MM.1S (cell line): ENCODE data around the gene KCNH2.

Experiments used
- DNase-seq: peaks from one replicate; pipeline ENCODE4 v3.0.0-alpha.2; 2015
- H2AFZ ChIP-seq: fragments of 300-600 bp; sonication (generic); 2 replicates; pipeline ENCODE4 v1.6.0; 2016; ENCODE audit warnings: antibody characterized with exemption, low read length
- H3F3A ChIP-seq: fragments of 300-600 bp; sonication (generic); 2 replicates; pipeline ENCODE4 v1.6.1; 2016; ENCODE audit warnings: mild to moderate bottlenecking, antibody characterized with exemption, low read length, moderate library complexity, mixed read lengths; ENCODE audit not compliant: insufficient read depth
- H3K27ac ChIP-seq: fragments of 300-600 bp; sonication (generic); 2 replicates; pipeline ENCODE4 v1.5.1; 2016; ENCODE audit warnings: mild to moderate bottlenecking, low read length
- H3K27me3 ChIP-seq: fragments of 300-600 bp; sonication (generic); replicated peaks from 2 replicates; pipeline ENCODE4 v1.6.0; 2016; ENCODE audit warnings: low read length; ENCODE audit not compliant: insufficient read depth
- H3K36me3 ChIP-seq: fragments of 300-600 bp; sonication (generic); replicated peaks from 2 replicates; pipeline ENCODE4 v1.6.1; 2016; ENCODE audit warnings: mild to moderate bottlenecking, low read length, mixed read lengths; ENCODE audit not compliant: insufficient read depth
- H3K4me1 ChIP-seq: fragments of 300-600 bp; sonication (generic); 2 replicates; pipeline ENCODE4 v1.6.1; 2016; ENCODE audit warnings: low read length, mixed read lengths
- H3K4me2 ChIP-seq: fragments of 300-600 bp; sonication (generic); 2 replicates; pipeline ENCODE4 v1.6.0; 2016; ENCODE audit warnings: low read depth, low read length
- H3K4me3 ChIP-seq: fragments of 300-600 bp; sonication (generic); 2 replicates; pipeline ENCODE4 v1.5.1; 2016; ENCODE audit warnings: low read length, mixed read lengths
- H3K79me2 ChIP-seq: fragments of 300-600 bp; sonication (generic); 2 replicates; pipeline ENCODE4 v1.6.1; 2016; ENCODE audit warnings: mixed run types, low read length, mixed read lengths
- H3K9ac ChIP-seq: fragments of 300-600 bp; sonication (generic); 2 replicates; pipeline ENCODE4 v1.6.1; 2016; ENCODE audit warnings: low read length, mixed read lengths
- H3K9me2 ChIP-seq: fragments of 300-600 bp; sonication (generic); replicated peaks from 2 replicates; pipeline ENCODE4 v1.6.1; 2016; ENCODE audit warnings: mild to moderate bottlenecking, low read length, mixed read lengths; ENCODE audit not compliant: insufficient read depth
- H3K9me3 ChIP-seq: fragments of 300-600 bp; sonication (generic); replicated peaks from 2 replicates; pipeline ENCODE4 v1.6.1; 2016; ENCODE audit warnings: mild to moderate bottlenecking, low read length, mixed read lengths; ENCODE audit not compliant: insufficient read depth
- H4K20me1 ChIP-seq: fragments of 300-600 bp; sonication (generic); 2 replicates; pipeline ENCODE4 v1.6.1; 2016; ENCODE audit warnings: mild to moderate bottlenecking, low read length, moderate library complexity, mixed read lengths; ENCODE audit not compliant: insufficient read depth
- CTCF ChIP-seq: fragments of 300-600 bp; sonication (generic); IDR thresholded peaks from 2 replicates; pipeline ENCODE4 v1.5.1; 2016; ENCODE audit warnings: antibody characterized with exemption, low read length, mixed read lengths
- EZH2 ChIP-seq: fragments of 300-600 bp; sonication (generic); optimal IDR thresholded peaks from 2 replicates; pipeline ENCODE3; 2017; ENCODE audit warnings: low read depth, mild to moderate bottlenecking, antibody characterized with exemption, low read length, mixed read lengths
- EZH2phosphoT487 ChIP-seq: fragments of 300-600 bp; sonication (generic); IDR thresholded peaks from 2 replicates; pipeline ENCODE4 v1.6.1; 2018; ENCODE audit warnings: antibody characterized with exemption, low read length

KCNH2 gene

GRCh38 chr7:150994838-150995510, 16.9 kb upstream of the KCNH2 start:
- Histone ChIP-seq H4K20me1 (no peaks in the 10 kb centered on the region), H3F3A (no peaks in the 10 kb centered on the region), H3K9me3 (no peaks in the 10 kb centered on the region), H3K36me3 (no peaks in the 10 kb centered on the region), H3K4me2 (no peak overlapping the region), H3K27me3 (peaks cover 24% of the 10 kb centered on the region), H3K27ac (no peak overlapping the region), H3K9ac (no peak overlapping the region), H3K4me3 (no peak overlapping the region), H2AFZ (no peak overlapping the region), H3K4me1 (no peaks in the 10 kb centered on the region), H3K79me2 (no peaks in the 10 kb centered on the region), H3K9me2 (no peaks in the 10 kb centered on the region)
- DNase-seq = no peak
- TF ChIP-seq EZH2phosphoT487 (no peak), CTCF (no peak), EZH2 (no peak)

- no peak overlapping the region for H3K9ac ChIP-seq
- H4K20me1 ChIP-seq = no peaks in the 10 kb centered on the region
- no peaks in the 10 kb centered on the region for H3K36me3 ChIP-seq
- H3K9me2 ChIP-seq = no peaks in the 10 kb centered on the region
- DNase-seq = no peak
- H2AFZ ChIP-seq = no peak overlapping the region
- no peak overlapping the region for H3K4me2 ChIP-seq
- H3K4me1 ChIP-seq = no peaks in the 10 kb centered on the region
- H3K27me3 ChIP-seq = peaks cover 31% of the 10 kb centered on the region
- TF ChIP-seq CTCF (no peak), EZH2 (no peak), EZH2phosphoT487 (no peak)
- H3K4me3 ChIP-seq = no peak overlapping the region
- no peaks in the 10 kb centered on the region for H3F3A ChIP-seq
- no peaks in the 10 kb centered on the region for H3K79me2 ChIP-seq
- no peaks in the 10 kb centered on the region for H3K9me3 ChIP-seq
- H3K27ac ChIP-seq = no peak overlapping the region
Measured at GRCh38 chr7:150994141-150994837, 16.2 kb upstream of the KCNH2 start.

- Histone ChIP-seq H3K9me2 (no peaks in the 10 kb centered on the region), H3K9ac (no peak overlapping the region), H3K27me3 (peaks cover 34% of the 10 kb centered on the region), H3F3A (no peaks in the 10 kb centered on the region), H3K4me1 (no peaks in the 10 kb centered on the region), H3K4me2 (no peak overlapping the region), H3K36me3 (no peaks in the 10 kb centered on the region), H3K9me3 (no peaks in the 10 kb centered on the region), H2AFZ (no peak overlapping the region), H3K27ac (no peak overlapping the region), H4K20me1 (no peaks in the 10 kb centered on the region), H3K79me2 (no peaks in the 10 kb centered on the region), H3K4me3 (no peak overlapping the region)
- TF ChIP-seq CTCF (no peak), EZH2 (no peak), EZH2phosphoT487 (no peak)
- no peak for DNase-seq
Measured at GRCh38 chr7:150993511-150993910, 15.4 kb upstream of the KCNH2 start.
